Stimulated activated CD4-positive, alpha-beta T cell treated with anti-CD3 and anti-CD28 coated beads, Interleukin-12 subunit alpha, Interleukin-12 subunit beta, amount 100 ng/mL, for 4 hours (primary cell): ENCODE data around the gene RNF114.
A peak's percentile ranks its signal among the peaks of the same experiment; 100 is the strongest.

ENCODE experiments used
- DNase-seq: peaks from one replicate; pipeline ENCODE4 v3.0.0-alpha.2; 2020

RNF114 gene

GRCh38 chr20:49904440-49905214 lies 31.6 kb upstream of the RNF114 start:
- DNase-seq, result no peak

GRCh38 chr20:49905415-49906091 lies 30.6 kb upstream of the RNF114 start:
- DNase-seq, result no peak

- no peak for DNase-seq
Measured at GRCh38 chr20:49906101-49906604, 30.0 kb upstream of the RNF114 start.

GRCh38 chr20:49906615-49907154 lies 29.5 kb upstream of the RNF114 start:
- no peak for DNase-seq

GRCh38 chr20:49907405-49908257 lies 28.6 kb upstream of the RNF114 start:
- no peak for DNase-seq

GRCh38 chr20:49908258-49908565 lies 28.0 kb upstream of the RNF114 start:
- no peak for DNase-seq

GRCh38 chr20:49909499-49910339 lies 26.5 kb upstream of the RNF114 start:
- DNase-seq, result no peak

- DNase-seq, result no peak
Measured at GRCh38 chr20:49910340-49910706, 25.9 kb upstream of the RNF114 start.

- no peak for DNase-seq
Measured at GRCh38 chr20:49913399-49914047, 22.7 kb upstream of the RNF114 start.

GRCh38 chr20:49914310-49915117 lies 21.7 kb upstream of the RNF114 start:
- no peak for DNase-seq

GRCh38 chr20:49915118-49915379 lies 21.1 kb upstream of the RNF114 start:
- no peak for DNase-seq

- peak; percentile 92 for DNase-seq
Measured at GRCh38 chr20:49915380-49916145, 20.6 kb upstream of the RNF114 start, which contains the start of gene SPATA2. TSS of gene SPATA2 (minus strand) at chr20:49915529. CDS start at chr20:49908490, 7,039 bp downstream.

GRCh38 chr20:49916146-49917002 lies 19.8 kb upstream of the RNF114 start:
- no peak for DNase-seq

- no peak for DNase-seq
Measured at GRCh38 chr20:49918446-49918845, 17.8 kb upstream of the RNF114 start.

- DNase-seq, result no peak
Measured at GRCh38 chr20:49919009-49919408, 17.2 kb upstream of the RNF114 start.

GRCh38 chr20:49919461-49919860 lies 16.7 kb upstream of the RNF114 start:
- no peak for DNase-seq

GRCh38 chr20:49924247-49924646 lies 11.9 kb upstream of the RNF114 start:
- no peak for DNase-seq

- no peak for DNase-seq
Measured at GRCh38 chr20:49925901-49926454, 10.2 kb upstream of the RNF114 start.
